HCT116 (cell line): ENCODE measurements around the gene OR10Z1. TPM values are rescaled to one million over a fixed set of nuclear protein-coding genes. Genes with fewer than 3 reads are reported as not detected.

Experiments
- ATAC-seq: fragments of 200-7000 bp; cut with Tn5 transposase; 2 replicates; pipeline ENCODE4 v1.9.1; 2020; ENCODE audit warnings: mild to moderate bottlenecking, moderate library complexity
- BruUV-seq: library from RNA; stranded (reverse); fragments of 400-500 nt; replicated peaks from 2 replicates; lab custom pipeline; 2021; lab: Mats Ljungman, UMichigan
- CTCF ChIA-PET: fragments of 300-600 bp; sonication (Branson Sonifier 250); formaldehyde crosslinking; loops from one replicate; lab custom pipeline; 2021; ENCODE audit warnings: antibody characterized with exemption; lab: Charles Lee
- POLR2A ChIA-PET: fragments of 300-600, 350-600 bp; sonication (Branson Sonifier 250); formaldehyde crosslinking; loops from one replicate; lab custom pipeline; 2021; ENCODE audit warnings: antibody characterized with exemption; lab: Charles Lee
- RAD21 ChIA-PET, 2 experiments: fragments of 300-600 bp; sonication (Branson Sonifier 250); formaldehyde crosslinking; loops; one replicate each; lab custom pipeline; 2023; ENCODE audit warnings: low total read pairs in 2 of 2; ENCODE audit not compliant: uncharacterized antibody in 2 of 2, unreplicated experiment in 2 of 2, low non-redundant PET in 1 of 2; lab: Charles Lee
- DNase-seq: peaks from one replicate; pipeline ENCODE4 v3.0.0-alpha.2; 2010; ENCODE audit warnings: low read depth, low spot score
- H2AFZ ChIP-seq: fragments of 200-600 bp; shearing (Covaris generic), sonication (generic); 2 replicates; pipeline ENCODE4 v1.6.1; 2017; ENCODE audit warnings: low read depth, mixed run types, mixed read lengths, antibody characterized with exemption, low read length; ENCODE audit not compliant: poor library complexity, severe bottlenecking
- H3K27ac ChIP-seq: 2 replicates; pipeline ENCODE4 v1.5.1; 2012; ENCODE audit warnings: low read depth, low read length
- H3K27me3 ChIP-seq: fragments of 200-600 bp; sonication (generic); 2 replicates; pipeline ENCODE4 v1.6.1; 2016; ENCODE audit warnings: mixed run types, low read length, mixed read lengths; ENCODE audit not compliant: insufficient read depth
- H3K36me3 ChIP-seq, 2 experiments: fragments of 200-500 bp in 1 of 2; fragments of 200-600 bp in 1 of 2; sonication (Bioruptor generic) in 1 of 2; sonication (generic) in 1 of 2; 2 replicates each; pipeline versions ENCODE4 v1.5.1 to v1.6.1; 2014 to 2016; ENCODE audit warnings: low read length in 2 of 2, inconsistent platforms in 1 of 2, mixed read lengths in 1 of 2, mixed run types in 1 of 2; ENCODE audit not compliant: insufficient read depth in 2 of 2, control insufficient read depth in 1 of 2
- H3K4me1 ChIP-seq, 2 experiments: fragments of 200-600 bp in 1 of 2; sonication (generic) in 1 of 2; 2 replicates each; pipeline versions ENCODE4 v1.5.1 to v1.6.1; 2012 to 2017; ENCODE audit warnings: low read length in 2 of 2, inconsistent platforms in 1 of 2, mild to moderate bottlenecking in 1 of 2, mixed read lengths in 1 of 2, mixed run types in 1 of 2, moderate library complexity in 1 of 2; ENCODE audit not compliant: insufficient read depth in 2 of 2, control insufficient read depth in 1 of 2
- H3K4me2 ChIP-seq: fragments of 200-600 bp; sonication (generic); 2 replicates; pipeline ENCODE4 v1.6.1; 2017; ENCODE audit warnings: mixed run types, low read length, mixed read lengths
- H3K4me3 ChIP-seq, 2 experiments: fragments of 200-600 bp in 1 of 2; sonication (generic) in 1 of 2; replicated peaks in 1 of 2; 2 replicates each; pipeline ENCODE4 v1.5.1; 2011 to 2016; ENCODE audit warnings: low read length in 2 of 2, control low read depth in 1 of 2, low read depth in 1 of 2, mild to moderate bottlenecking in 1 of 2, mixed read lengths in 1 of 2, mixed run types in 1 of 2
- H3K79me2 ChIP-seq: fragments of 200-600 bp; sonication (generic); 2 replicates; pipeline ENCODE4 v1.6.1; 2017; ENCODE audit warnings: mild to moderate bottlenecking, mixed run types, low read length, moderate library complexity, mixed read lengths; ENCODE audit not compliant: insufficient read depth
- H3K9ac ChIP-seq: fragments of 200-600 bp; sonication (generic); 2 replicates; pipeline ENCODE4 v1.6.1; 2016; ENCODE audit warnings: low read length, mixed read lengths
- H3K9me2 ChIP-seq: fragments of 200-600 bp; sonication (generic), shearing (Covaris generic); 2 replicates; pipeline ENCODE4 v1.6.1; 2017; ENCODE audit warnings: mixed run types, mild to moderate bottlenecking, moderate library complexity; ENCODE audit not compliant: insufficient read depth
- H3K9me3 ChIP-seq, 2 experiments: fragments of 200-500 bp in 1 of 2; fragments of 200-600 bp in 1 of 2; sonication (Bioruptor generic) in 1 of 2; sonication (generic) in 1 of 2; 2 replicates each; pipeline ENCODE4 v1.6.1; 2014 to 2017; ENCODE audit warnings: low read length in 2 of 2, mixed read lengths in 2 of 2, inconsistent platforms in 1 of 2, low read depth in 1 of 2, mild to moderate bottlenecking in 1 of 2, mixed run types in 1 of 2, moderate library complexity in 1 of 2; ENCODE audit not compliant: control insufficient read depth in 1 of 2, insufficient read depth in 1 of 2
- H4K20me1 ChIP-seq: fragments of 200-600 bp; sonication (generic), shearing (Covaris generic); 2 replicates; pipeline ENCODE4 v1.6.1; 2017; ENCODE audit warnings: mixed run types, mild to moderate bottlenecking, moderate library complexity; ENCODE audit not compliant: insufficient read depth
- CBX3 ChIP-seq: IDR thresholded peaks from 2 replicates; pipeline ENCODE4 v1.6.1; 2012; ENCODE audit warnings: low read depth
- CEBPB ChIP-seq: IDR thresholded peaks from 2 replicates; pipeline ENCODE4 v1.6.1; 2012; ENCODE audit warnings: low read depth
- EGR1 ChIP-seq: IDR thresholded peaks from 2 replicates; pipeline ENCODE4 v1.6.1; 2012; ENCODE audit warnings: low read depth
- ELF1 ChIP-seq: IDR thresholded peaks from 2 replicates; pipeline ENCODE4 v1.6.1; 2012; ENCODE audit warnings: low read depth, borderline replicate concordance
- EZH2 ChIP-seq: fragments of 200-600 bp; sonication (generic); IDR thresholded peaks from 2 replicates; pipeline ENCODE4 v1.6.1; 2017; ENCODE audit warnings: antibody characterized with exemption, mixed run types
- EZH2phosphoT487 ChIP-seq: fragments of 200-600 bp; IDR thresholded peaks from 2 replicates; pipeline ENCODE4 v1.6.1; 2018; ENCODE audit warnings: antibody characterized with exemption, borderline replicate concordance
- POLR2A ChIP-seq: IDR thresholded peaks from 2 replicates; pipeline ENCODE4 v1.7.0; 2011; ENCODE audit warnings: borderline replicate concordance; ENCODE audit not compliant: insufficient read depth, insufficient read length; ENCODE audit errors: extremely low read depth
- POLR2AphosphoS5 ChIP-seq: IDR thresholded peaks from 2 replicates; pipeline ENCODE4 v1.6.1; 2011; ENCODE audit warnings: mild to moderate bottlenecking, low read depth, low read length, moderate library complexity
- RAD21 ChIP-seq: IDR thresholded peaks from 2 replicates; pipeline ENCODE4 v1.6.1; 2012; ENCODE audit warnings: low read depth, mild to moderate bottlenecking
- REST ChIP-seq: IDR thresholded peaks from 2 replicates; pipeline ENCODE4 v1.6.1; 2012; ENCODE audit warnings: low read depth
- SIN3A ChIP-seq: IDR thresholded peaks from 2 replicates; pipeline ENCODE4 v1.6.1; 2012; ENCODE audit warnings: low read depth
- SP1 ChIP-seq: IDR thresholded peaks from 2 replicates; pipeline ENCODE4 v1.6.1; 2012; ENCODE audit warnings: low read depth
- SRF ChIP-seq: IDR thresholded peaks from 2 replicates; pipeline ENCODE4 v1.6.1; 2012; ENCODE audit warnings: low read depth
- TCF7L2 ChIP-seq: IDR thresholded peaks from 2 replicates; pipeline ENCODE4 v1.7.0; 2011; ENCODE audit warnings: borderline replicate concordance, inconsistent platforms; ENCODE audit not compliant: insufficient read depth, insufficient read length; ENCODE audit errors: extremely low read depth
- intact Hi-C: fragments of 100-400 bp; cut with micrococcal nuclease; formaldehyde crosslinking; loops from 2 replicates; pipeline ENCODE4 v1.10.0; 2022
- total RNA-seq: library from RNA; stranded (reverse); gene quantifications from one replicate; pipeline ENCODE4 v1.2.1, GENCODE V29; 2021; ENCODE audit not compliant: unreplicated experiment
- TF ChIP-seq, protein P1 (sequence below): IDR thresholded peaks from 2 replicates; pipeline ENCODE4 v1.6.1; 2011; ENCODE audit warnings: mild to moderate bottlenecking, low read length, moderate library complexity; ENCODE audit not compliant: insufficient replicate concordance; ENCODE audit errors: extremely low read depth
- TF ChIP-seq, protein P2 (sequence below): IDR thresholded peaks from 2 replicates; pipeline ENCODE4 v1.6.1; 2012
- TF ChIP-seq, protein P3 (sequence below): IDR thresholded peaks from 2 replicates; pipeline ENCODE4 v1.6.1; 2012
- TF ChIP-seq, protein P4 (sequence below), 3 experiments: fragments of 200-600 bp in 1 of 3; sonication (generic) in 1 of 3; IDR thresholded peaks in 2 of 3; conservative IDR thresholded peaks in 1 of 3; 2 replicates each; pipeline ENCODE4 v1.5.1; 2012 to 2017; ENCODE audit warnings: low read depth in 2 of 3, low read length in 2 of 3, antibody characterized with exemption in 1 of 3, borderline replicate concordance in 1 of 3, control low read depth in 1 of 3, mild to moderate bottlenecking in 1 of 3, mixed read lengths in 1 of 3, mixed run types in 1 of 3, moderate library complexity in 1 of 3; ENCODE audit not compliant: insufficient read depth in 1 of 3

Gene OR10Z1
- total RNA-seq, 1 experiment from 2014 or later: not detected

GRCh38 chr1:158644449-158644848, 39.4 kb downstream of the OR10Z1 start:
- CTCF ChIA-PET: no interaction called here
- no peak for TF ChIP-seq ELF1
- TF ChIP-seq RAD21: no peak
- no peak for TF ChIP-seq POLR2A
- no peak for TF ChIP-seq EZH2phosphoT487
- no peak for TF ChIP-seq SIN3A
- TF ChIP-seq, protein P1, sequence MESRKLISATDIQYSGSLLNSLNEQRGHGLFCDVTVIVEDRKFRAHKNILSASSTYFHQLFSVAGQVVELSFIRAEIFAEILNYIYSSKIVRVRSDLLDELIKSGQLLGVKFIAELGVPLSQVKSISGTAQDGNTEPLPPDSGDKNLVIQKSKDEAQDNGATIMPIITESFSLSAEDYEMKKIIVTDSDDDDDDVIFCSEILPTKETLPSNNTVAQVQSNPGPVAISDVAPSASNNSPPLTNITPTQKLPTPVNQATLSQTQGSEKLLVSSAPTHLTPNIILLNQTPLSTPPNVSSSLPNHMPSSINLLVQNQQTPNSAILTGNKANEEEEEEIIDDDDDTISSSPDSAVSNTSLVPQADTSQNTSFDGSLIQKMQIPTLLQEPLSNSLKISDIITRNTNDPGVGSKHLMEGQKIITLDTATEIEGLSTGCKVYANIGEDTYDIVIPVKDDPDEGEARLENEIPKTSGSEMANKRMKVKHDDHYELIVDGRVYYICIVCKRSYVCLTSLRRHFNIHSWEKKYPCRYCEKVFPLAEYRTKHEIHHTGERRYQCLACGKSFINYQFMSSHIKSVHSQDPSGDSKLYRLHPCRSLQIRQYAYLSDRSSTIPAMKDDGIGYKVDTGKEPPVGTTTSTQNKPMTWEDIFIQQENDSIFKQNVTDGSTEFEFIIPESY: no peak
- no peak for TF ChIP-seq TCF7L2
- TF ChIP-seq, protein P2, sequence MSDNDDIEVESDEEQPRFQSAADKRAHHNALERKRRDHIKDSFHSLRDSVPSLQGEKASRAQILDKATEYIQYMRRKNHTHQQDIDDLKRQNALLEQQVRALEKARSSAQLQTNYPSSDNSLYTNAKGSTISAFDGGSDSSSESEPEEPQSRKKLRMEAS: no peak
- TF ChIP-seq, protein P3, sequence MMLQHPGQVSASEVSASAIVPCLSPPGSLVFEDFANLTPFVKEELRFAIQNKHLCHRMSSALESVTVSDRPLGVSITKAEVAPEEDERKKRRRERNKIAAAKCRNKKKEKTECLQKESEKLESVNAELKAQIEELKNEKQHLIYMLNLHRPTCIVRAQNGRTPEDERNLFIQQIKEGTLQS: no peak
- TF ChIP-seq POLR2AphosphoS5: no peak
- TF ChIP-seq, protein P4, sequence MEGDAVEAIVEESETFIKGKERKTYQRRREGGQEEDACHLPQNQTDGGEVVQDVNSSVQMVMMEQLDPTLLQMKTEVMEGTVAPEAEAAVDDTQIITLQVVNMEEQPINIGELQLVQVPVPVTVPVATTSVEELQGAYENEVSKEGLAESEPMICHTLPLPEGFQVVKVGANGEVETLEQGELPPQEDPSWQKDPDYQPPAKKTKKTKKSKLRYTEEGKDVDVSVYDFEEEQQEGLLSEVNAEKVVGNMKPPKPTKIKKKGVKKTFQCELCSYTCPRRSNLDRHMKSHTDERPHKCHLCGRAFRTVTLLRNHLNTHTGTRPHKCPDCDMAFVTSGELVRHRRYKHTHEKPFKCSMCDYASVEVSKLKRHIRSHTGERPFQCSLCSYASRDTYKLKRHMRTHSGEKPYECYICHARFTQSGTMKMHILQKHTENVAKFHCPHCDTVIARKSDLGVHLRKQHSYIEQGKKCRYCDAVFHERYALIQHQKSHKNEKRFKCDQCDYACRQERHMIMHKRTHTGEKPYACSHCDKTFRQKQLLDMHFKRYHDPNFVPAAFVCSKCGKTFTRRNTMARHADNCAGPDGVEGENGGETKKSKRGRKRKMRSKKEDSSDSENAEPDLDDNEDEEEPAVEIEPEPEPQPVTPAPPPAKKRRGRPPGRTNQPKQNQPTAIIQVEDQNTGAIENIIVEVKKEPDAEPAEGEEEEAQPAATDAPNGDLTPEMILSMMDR (IDR thresholded peaks at IDR 0.05 in 2 of 3, conservative IDR thresholded peaks at IDR 0.05 in 1 of 3; ENCODE audit: borderline replicate concordance in 1 of 3, insufficient read depth in 1 of 3, low read depth in 2 of 3, low read length in 2 of 3): no peak
- TF ChIP-seq SRF: no peak
- TF ChIP-seq CBX3: no peak
- TF ChIP-seq SP1: no peak
- TF ChIP-seq REST: no peak
- no peak for TF ChIP-seq EZH2
- no peak for TF ChIP-seq EGR1
- TF ChIP-seq CEBPB: no peak

More at GRCh38 chr1:158644449-158644848, 39.4 kb downstream of the OR10Z1 start:
- no peaks in the 10 kb centered on the region for H4K20me1 ChIP-seq
- no peak overlapping the region for H3K4me2 ChIP-seq
- no peaks in the 10 kb centered on the region for H3K79me2 ChIP-seq
- no peak overlapping the region for H3K4me3 ChIP-seq
- H3K9me2 ChIP-seq: no peaks in the 10 kb centered on the region
- no peaks in the 10 kb centered on the region for H3K36me3 ChIP-seq
- no peak overlapping the region for H3K27ac ChIP-seq
- ChIA-PET POLR2A (no interaction called here), RAD21 (no interaction called here)
- no peak overlapping the region for H2AFZ ChIP-seq
- intact Hi-C loops: no loop called here
- no TSS peak for BruUV-seq
- ATAC-seq (no peak), DNase-seq (no peak)
- H3K9ac ChIP-seq: no peak overlapping the region
- no peaks in the 10 kb centered on the region for H3K27me3 ChIP-seq
- no peaks in the 10 kb centered on the region for H3K9me3 ChIP-seq
- no peaks in the 10 kb centered on the region for H3K4me1 ChIP-seq
